ENCODE results near the gene DNAJA2. TPM values are rescaled to one million over a fixed set of nuclear protein-coding genes. Genes with fewer than 3 reads are reported as not detected.

DNAJA2 gene
- total and polyA plus RNA-seq, 2 donors (not counting 3 experiments of a cell fraction or from before 2014, with no cell fraction given) = 6.4 to 61.4 TPM

DNA sequence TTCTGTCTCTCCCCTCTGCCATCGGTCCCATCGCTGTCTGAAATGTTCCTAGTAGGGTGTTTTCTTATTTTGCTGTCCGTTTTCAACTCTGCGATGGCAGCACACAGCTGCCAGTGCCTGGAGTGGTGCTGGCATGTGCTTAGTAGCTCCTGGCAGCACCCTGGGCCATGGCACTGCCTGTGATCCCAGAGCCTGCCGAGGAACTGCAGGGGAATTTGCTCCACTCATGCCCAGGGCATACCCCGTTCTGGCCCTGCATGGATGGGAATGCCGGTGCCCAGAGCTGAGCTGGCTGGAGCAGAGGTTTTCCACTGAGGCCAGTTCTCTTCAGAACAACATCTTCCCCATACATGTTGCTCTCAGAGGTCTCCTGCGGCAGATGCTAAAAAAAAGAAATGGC is 46.2 kb downstream of the DNAJA2 start:
- no peak overlapping the region for H2AFZ ChIP-seq (ENCODE audit: low read depth, low read length)
- ChIA-PET CTCF (interaction anchor here (1.5 to 6.8 kb wide), 4 partner anchors 19 to 254 kb away, joined by 3 to 75 read pairs (median 6); no protein-coding TSS in a partner anchor), POLR2A (no interaction called here)
- intact Hi-C loops (cut with micrococcal nuclease) = no loop called here
- no peaks in the 10 kb centered on the region for H3K79me2 ChIP-seq (ENCODE audit: control insufficient read depth, insufficient read depth, low read length)
- peaks cover 0 to 10% of the 10 kb centered on the region in 2 experiments for H3K36me3 ChIP-seq (ENCODE audit: control insufficient read depth in 2 of 2, extremely low read depth in 1 of 2, insufficient read depth in 2 of 2, low read length in 2 of 2)
- FAIRE-seq (no peak), DNase-seq (ENCODE audit: low read depth, low spot score) (no peak)
- no peaks in the 10 kb centered on the region for H3K4me1 ChIP-seq (ENCODE audit: control insufficient read depth, extremely low read depth, insufficient read depth, low read length)
- no peak overlapping the region for H3K4me2 ChIP-seq (ENCODE audit: insufficient read depth, low read length)
- dilution Hi-C loops (cut with MboI; ENCODE audit: extremely low pct_ligation_motif_present, low sequenced_read_pairs) = no loop called here
- no peaks in the 10 kb centered on the region for H4K20me1 ChIP-seq (replicated peaks; ENCODE audit: control insufficient read depth, extremely low read depth, insufficient read depth, low read length)
- no peak overlapping the region for H3K27ac ChIP-seq (ENCODE audit: insufficient read depth, low read depth, low read length)
- no peaks in the 10 kb centered on the region for H3K9me1 ChIP-seq (replicated peaks; ENCODE audit: control insufficient read depth, extremely low read depth, insufficient read depth, low read length)
- no peak overlapping the region for H3K9ac ChIP-seq (replicated peaks; ENCODE audit: extremely low read depth, insufficient read depth, low read length)
- no peaks in the 10 kb centered on the region for H3K9me3 ChIP-seq (replicated peaks; ENCODE audit: control insufficient read depth, insufficient read depth, low read length)
- H3K27me3 ChIP-seq (ENCODE audit: control insufficient read depth in 2 of 2, insufficient read depth in 2 of 2, low read length in 2 of 2) = no peaks in the 10 kb centered on the region
- no TSS peak for BruUV-seq (replicated peaks)
- H3K4me3 ChIP-seq (replicated peaks in 1 of 3; ENCODE audit: insufficient read depth in 1 of 3, low read depth in 1 of 3, low read length in 3 of 3) = no peak overlapping the region
- no peak for TF ChIP-seq EZH2 (IDR thresholded peaks at IDR 0.05; ENCODE audit: borderline replicate concordance, low read depth, low read length, severe bottlenecking)
- TF ChIP-seq FOS (IDR thresholded peaks at IDR 0.05; ENCODE audit: borderline replicate concordance, insufficient read depth, low read length) = no peak
- TF ChIP-seq POLR2A (IDR thresholded peaks at IDR 0.05; ENCODE audit: low read depth, low read length) = no peak
- TF ChIP-seq, protein P1, sequence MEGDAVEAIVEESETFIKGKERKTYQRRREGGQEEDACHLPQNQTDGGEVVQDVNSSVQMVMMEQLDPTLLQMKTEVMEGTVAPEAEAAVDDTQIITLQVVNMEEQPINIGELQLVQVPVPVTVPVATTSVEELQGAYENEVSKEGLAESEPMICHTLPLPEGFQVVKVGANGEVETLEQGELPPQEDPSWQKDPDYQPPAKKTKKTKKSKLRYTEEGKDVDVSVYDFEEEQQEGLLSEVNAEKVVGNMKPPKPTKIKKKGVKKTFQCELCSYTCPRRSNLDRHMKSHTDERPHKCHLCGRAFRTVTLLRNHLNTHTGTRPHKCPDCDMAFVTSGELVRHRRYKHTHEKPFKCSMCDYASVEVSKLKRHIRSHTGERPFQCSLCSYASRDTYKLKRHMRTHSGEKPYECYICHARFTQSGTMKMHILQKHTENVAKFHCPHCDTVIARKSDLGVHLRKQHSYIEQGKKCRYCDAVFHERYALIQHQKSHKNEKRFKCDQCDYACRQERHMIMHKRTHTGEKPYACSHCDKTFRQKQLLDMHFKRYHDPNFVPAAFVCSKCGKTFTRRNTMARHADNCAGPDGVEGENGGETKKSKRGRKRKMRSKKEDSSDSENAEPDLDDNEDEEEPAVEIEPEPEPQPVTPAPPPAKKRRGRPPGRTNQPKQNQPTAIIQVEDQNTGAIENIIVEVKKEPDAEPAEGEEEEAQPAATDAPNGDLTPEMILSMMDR (IDR thresholded peaks at IDR 0.05; ENCODE audit: extremely low read depth in 1 of 2, insufficient read depth in 1 of 2, low read depth in 1 of 2, low read length in 2 of 2) = no peak
- TF ChIP-seq MYC (IDR thresholded peaks at IDR 0.05; ENCODE audit: low read depth, low read length) = no peak
- TF ChIP-seq, protein P2, sequence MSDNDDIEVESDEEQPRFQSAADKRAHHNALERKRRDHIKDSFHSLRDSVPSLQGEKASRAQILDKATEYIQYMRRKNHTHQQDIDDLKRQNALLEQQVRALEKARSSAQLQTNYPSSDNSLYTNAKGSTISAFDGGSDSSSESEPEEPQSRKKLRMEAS (IDR thresholded peaks at IDR 0.05; ENCODE audit: insufficient read depth, insufficient read length) = no peak
- TF ChIP-seq GATA2 (IDR thresholded peaks at IDR 0.05; ENCODE audit: insufficient read depth, insufficient read length, low read depth, low read length) = no peak
- TF ChIP-seq POLR2AphosphoS5 (IDR thresholded peaks at IDR 0.05; ENCODE audit: insufficient read depth, low read depth, low read length) = no peak
- no peak for TF ChIP-seq JUN (IDR thresholded peaks at IDR 0.05; ENCODE audit: borderline replicate concordance, insufficient read depth, insufficient read length, low read depth)
